IPS-15b (cell line): ENCODE data around the gene PCDHB11.
"Not testable (repeated sequence)": the region's sequence is repeated elsewhere in the genome, so short reads cannot be mapped to it uniquely, and the experiment has no call there.

Experiments used
- H3K27me3 ChIP-seq: one replicate; pipeline ENCODE4 v1.6.1; 2013; ENCODE audit warnings: low read length; ENCODE audit not compliant: control insufficient read depth, insufficient read depth
- H3K36me3 ChIP-seq: one replicate; pipeline ENCODE4 v1.6.1; 2013; ENCODE audit warnings: low read length; ENCODE audit not compliant: control insufficient read depth, insufficient read depth
- H3K4me1 ChIP-seq: one replicate; pipeline ENCODE4 v1.6.1; 2013; ENCODE audit warnings: mild to moderate bottlenecking, low read length; ENCODE audit not compliant: control insufficient read depth, insufficient read depth
- H3K4me3 ChIP-seq: one replicate; pipeline ENCODE4 v1.5.1; 2013; ENCODE audit warnings: low read depth, low read length
- H3K9ac ChIP-seq: one replicate; pipeline ENCODE4 v1.6.1; 2013; ENCODE audit warnings: low read depth, mild to moderate bottlenecking, low read length
- H3K9me3 ChIP-seq: one replicate; pipeline ENCODE4 v1.6.1; 2013; ENCODE audit warnings: mild to moderate bottlenecking, low read length; ENCODE audit not compliant: control insufficient read depth, insufficient read depth

Gene PCDHB11

GRCh38 chr5:141223112-141223783 lies 23.8 kb downstream of the PCDHB11 start, which contains the start of gene PCDHB14:
Gene PCDHB14 (plus strand): TSS chr5:141223343. CDS start chr5:141223506, 163 bp downstream.
- Histone ChIP-seq H3K9me3 (no peaks in the 10 kb centered on the region), H3K4me3 (no peak within 1 kb of the TSS), H3K9ac (no peak within 1 kb of the TSS), H3K36me3 (no peaks in the 10 kb centered on the region), H3K4me1 (no peaks in the 10 kb centered on the region), H3K27me3 (no peaks in the 10 kb centered on the region)

- not testable (repeated sequence) for H3K27me3 ChIP-seq
Observed at GRCh38 chr5:141224844-141225243, 25.4 kb downstream of the PCDHB11 start.

GRCh38 chr5:141225421-141225820 lies 26.0 kb downstream of the PCDHB11 start:
- H3K4me1 ChIP-seq, H3K27me3 ChIP-seq, H3K9me3 ChIP-seq, H3K4me3 ChIP-seq, H3K9ac ChIP-seq, H3K36me3 ChIP-seq: not testable (repeated sequence)

More at GRCh38 chr5:141224844-141225243, 25.4 kb downstream of the PCDHB11 start:
- not testable (repeated sequence) for H3K4me1 ChIP-seq, H3K4me3 ChIP-seq, H3K9ac ChIP-seq, H3K9me3 ChIP-seq, H3K36me3 ChIP-seq

- Histone ChIP-seq H3K4me3 (no peak overlapping the region), H3K4me1 (no peaks in the 10 kb centered on the region), H3K27me3 (no peaks in the 10 kb centered on the region), H3K36me3 (peaks cover 2% of the 10 kb centered on the region), H3K9me3 (peaks cover 6% of the 10 kb centered on the region), H3K9ac (no peak overlapping the region)
Observed at GRCh38 chr5:141234109-141234667, 34.8 kb downstream of the PCDHB11 start.

- not testable (repeated sequence) for H3K9ac ChIP-seq, H3K9me3 ChIP-seq, H3K27me3 ChIP-seq, H3K36me3 ChIP-seq, H3K4me3 ChIP-seq, H3K4me1 ChIP-seq
Observed at GRCh38 chr5:141235922-141236321, 36.5 kb downstream of the PCDHB11 start.

GRCh38 chr5:141236516-141237313 lies 37.3 kb downstream of the PCDHB11 start:
- peaks cover 2% of the 10 kb centered on the region for H3K36me3 ChIP-seq
- no peak overlapping the region for H3K9ac ChIP-seq
- H3K27me3 ChIP-seq = no peaks in the 10 kb centered on the region
- peaks cover 10% of the 10 kb centered on the region for H3K9me3 ChIP-seq
- H3K4me1 ChIP-seq = no peaks in the 10 kb centered on the region
- H3K4me3 ChIP-seq = no peak overlapping the region

- H3K27me3 ChIP-seq = no peaks in the 10 kb centered on the region
- no peak overlapping the region for H3K9ac ChIP-seq
- no peaks in the 10 kb centered on the region for H3K4me1 ChIP-seq
- peaks cover 2% of the 10 kb centered on the region for H3K36me3 ChIP-seq
- no peak overlapping the region for H3K4me3 ChIP-seq
- H3K9me3 ChIP-seq = peaks cover 4% of the 10 kb centered on the region
Observed at GRCh38 chr5:141241496-141241895, 42.1 kb downstream of the PCDHB11 start.

- Histone ChIP-seq H3K27me3 (no peaks in the 10 kb centered on the region), H3K9ac (peak within 1 kb of the TSS; percentile 49), H3K4me1 (no peaks in the 10 kb centered on the region), H3K9me3 (no peaks in the 10 kb centered on the region), H3K4me3 (peak within 1 kb of the TSS; percentile 48), H3K36me3 (no peaks in the 10 kb centered on the region)
Observed at GRCh38 chr5:141245250-141245717, 45.9 kb downstream of the PCDHB11 start, which contains the start of gene PCDHB15. Gene PCDHB15 (plus strand): TSS chr5:141245395. CDS start chr5:141245579, 184 bp downstream.

GRCh38 chr5:141246971-141247370 lies 47.5 kb downstream of the PCDHB11 start:
- not testable (repeated sequence) for H3K9ac ChIP-seq, H3K4me1 ChIP-seq, H3K4me3 ChIP-seq, H3K36me3 ChIP-seq, H3K27me3 ChIP-seq, H3K9me3 ChIP-seq

GRCh38 chr5:141247434-141247833 lies 48.0 kb downstream of the PCDHB11 start:
- H3K4me3 ChIP-seq, H3K27me3 ChIP-seq, H3K36me3 ChIP-seq, H3K9ac ChIP-seq, H3K4me1 ChIP-seq, H3K9me3 ChIP-seq: not testable (repeated sequence)

GRCh38 chr5:141250576-141250975 lies 51.1 kb downstream of the PCDHB11 start:
- H3K36me3 ChIP-seq = no peaks in the 10 kb centered on the region
- no peak overlapping the region for H3K4me3 ChIP-seq
- peaks cover 7% of the 10 kb centered on the region for H3K9me3 ChIP-seq
- H3K27me3 ChIP-seq = no peaks in the 10 kb centered on the region
- no peaks in the 10 kb centered on the region for H3K4me1 ChIP-seq
- H3K9ac ChIP-seq = no peak overlapping the region
